ENCODE measurements around the gene MVB12A. TPM values are rescaled to one million over a fixed set of nuclear protein-coding genes. Genes with fewer than 3 reads are reported as not detected.

MVB12A gene
- total RNA-seq, 1 donor from 2014 or later, result 45.3 TPM

- Histone ChIP-seq H3K4me1 (no peaks in the 10 kb centered on the region), H3K9me3 (no peaks in the 10 kb centered on the region), H3K36me3 (no peaks in the 10 kb centered on the region), H3K4me3 (no peak overlapping the region), H3K27ac (no peak overlapping the region), H3K27me3 (ENCODE audit: low read depth) (peaks cover 41% of the 10 kb centered on the region)
- ATAC-seq, result no peak
- TF ChIP-seq CTCF (IDR thresholded peaks at IDR 0.05), result no peak
- no peak for DNase-seq
- intact Hi-C loops (cut with DNase I), result no loop called here
Measured at GRCh38 chr19:17456127-17456526, 36.3 kb downstream of the MVB12A start.

GRCh38 chr19:17457616-17458015, 37.8 kb downstream of the MVB12A start:
- Histone ChIP-seq H3K9me3 (no peaks in the 10 kb centered on the region), H3K27me3 (ENCODE audit: low read depth) (peaks cover 41% of the 10 kb centered on the region), H3K4me3 (no peak overlapping the region), H3K36me3 (no peaks in the 10 kb centered on the region), H3K27ac (no peak overlapping the region), H3K4me1 (no peaks in the 10 kb centered on the region)
- DNase-seq, result no peak
- no peak for ATAC-seq
- no peak for TF ChIP-seq CTCF (IDR thresholded peaks at IDR 0.05)
- intact Hi-C loops (cut with DNase I), result no loop called here

GRCh38 chr19:17458970-17459369, 39.1 kb downstream of the MVB12A start:
- no peak overlapping the region for H3K27ac ChIP-seq
- H3K27me3 ChIP-seq (ENCODE audit: low read depth), result peaks cover 41% of the 10 kb centered on the region
- no peaks in the 10 kb centered on the region for H3K4me1 ChIP-seq
- no peak for TF ChIP-seq CTCF (IDR thresholded peaks at IDR 0.05)
- intact Hi-C loops (cut with DNase I), result no loop called here
- H3K4me3 ChIP-seq, result no peak overlapping the region
- DNase-seq (no peak), ATAC-seq (no peak)
- no peaks in the 10 kb centered on the region for H3K9me3 ChIP-seq
- H3K36me3 ChIP-seq, result no peaks in the 10 kb centered on the region

- no peak within 1 kb of the TSS for H3K27ac ChIP-seq
- H3K36me3 ChIP-seq, result no peaks in the 10 kb centered on the region
- no peak for DNase-seq
- TF ChIP-seq CTCF (IDR thresholded peaks at IDR 0.05), result no peak
- no peak within 1 kb of the TSS for H3K4me3 ChIP-seq
- intact Hi-C loops (cut with DNase I), result no loop called here
- ATAC-seq, result no peak
- H3K9me3 ChIP-seq, result no peaks in the 10 kb centered on the region
- H3K4me1 ChIP-seq, result no peaks in the 10 kb centered on the region
- peaks cover 29% of the 10 kb centered on the region for H3K27me3 ChIP-seq (ENCODE audit: low read depth)
Measured at GRCh38 chr19:17460372-17461230, 40.8 kb downstream of the MVB12A start, which contains the start of gene NXNL1. Gene NXNL1 (minus strand): TSS chr19:17460926. CDS start chr19:17460869, 57 bp downstream.

GRCh38 chr19:17466487-17466850, 46.6 kb downstream of the MVB12A start:
- no peaks in the 10 kb centered on the region for H3K36me3 ChIP-seq
- no peak overlapping the region for H3K27ac ChIP-seq
- H3K27me3 ChIP-seq (ENCODE audit: low read depth), result no peaks in the 10 kb centered on the region
- TF ChIP-seq CTCF (IDR thresholded peaks at IDR 0.05), result no peak
- no peak for ATAC-seq
- no peaks in the 10 kb centered on the region for H3K9me3 ChIP-seq
- H3K4me3 ChIP-seq, result no peak overlapping the region
- peaks cover 29% of the 10 kb centered on the region for H3K4me1 ChIP-seq
- no peak for DNase-seq
- intact Hi-C loops (cut with DNase I), result no loop called here
